K562 (cell line): Measurements from ENCODE around the gene PLXDC2.

Experiments
- POLR2A ChIP-seq: fragments of 450-650 bp; conservative IDR thresholded peaks from 2 replicates; pipeline ENCODE4 v1.6.1; 2016
- SMARCC2 ChIP-seq: fragments of 450-650 bp; IDR thresholded peaks from 2 replicates; pipeline ENCODE4 v1.6.1; 2017; ENCODE audit warnings: antibody characterized with exemption, moderate library complexity, mild to moderate bottlenecking, low read depth
- SP1 ChIP-seq: sonication (generic); formaldehyde crosslinking; IDR thresholded peaks from 2 replicates; pipeline ENCODE4 v1.8.1; 2022; ENCODE audit warnings: mild to moderate bottlenecking, missing genetic modification reagents
- ZFX ChIP-seq: sonication (generic); formaldehyde crosslinking; IDR thresholded peaks from 2 replicates; pipeline ENCODE4 v1.8.0; 2022; ENCODE audit warnings: mild to moderate bottlenecking, missing genetic modification reagents, moderate library complexity
- ZNF311 ChIP-seq: fragments of 250-450 bp; sonication (Bioruptor Pico); IDR thresholded peaks from 2 replicates; pipeline ENCODE4 v1.4.0; 2020; ENCODE audit warnings: mild to moderate bottlenecking, moderate library complexity
- TF ChIP-seq, protein P1 (sequence below), 3 experiments: fragments of 200-800 bp in 1 of 3; fragments of 250-450 bp in 1 of 3; fragments of 450-650 bp in 1 of 3; sonication (Bioruptor Pico) in 1 of 3; sonication (Bioruptor generic) in 1 of 3; formaldehyde crosslinking in 1 of 3; IDR thresholded peaks; 2 replicates each; pipeline versions ENCODE4 v1.6.1 to v1.8.0; 2016 to 2022; ENCODE audit warnings: mild to moderate bottlenecking in 2 of 3, missing genetic modification characterization in 2 of 3, missing compliant biosample characterization in 1 of 3, moderate library complexity in 1 of 3
- TF ChIP-seq, protein P2 (sequence below): fragments of 450-650 bp; IDR thresholded peaks from 2 replicates; pipeline ENCODE4 v1.6.1; 2018; ENCODE audit not compliant: partially characterized antibody
- TF ChIP-seq, protein P3 (sequence below), 3 experiments: IDR thresholded peaks in 2 of 3; conservative IDR thresholded peaks in 1 of 3; 2 replicates each; pipeline ENCODE4 v1.5.1; 2011 to 2012; ENCODE audit warnings: low read length in 3 of 3, mild to moderate bottlenecking in 3 of 3, control low read depth in 2 of 3, improper control_type of control experiment in 1 of 3, inconsistent platforms in 1 of 3, low read depth in 1 of 3, mixed read lengths in 1 of 3, moderate library complexity in 1 of 3; ENCODE audit not compliant: insufficient read depth in 2 of 3

DNA sequence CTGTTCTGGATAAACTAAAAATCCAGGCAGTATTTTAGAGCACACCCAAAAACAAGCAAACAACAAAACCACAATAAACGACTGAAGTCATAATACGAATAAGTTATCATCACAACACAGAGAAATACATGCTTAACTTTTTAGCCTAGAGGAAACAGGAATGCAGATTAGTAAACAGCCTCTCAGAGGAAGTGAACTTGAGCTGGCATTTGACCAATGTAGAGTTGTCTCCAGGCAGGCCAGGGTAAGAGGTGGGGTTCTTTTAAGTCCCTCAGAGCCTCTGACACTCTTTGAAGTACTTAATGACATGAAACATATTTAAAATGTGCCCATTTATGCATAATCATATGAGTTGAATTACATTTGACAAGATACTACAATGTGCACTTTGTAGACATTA lies 43.3 kb upstream of the PLXDC2 start:
- TF ChIP-seq SP1 (CRISPR knock-in tag): no peak
- TF ChIP-seq, protein P1, sequence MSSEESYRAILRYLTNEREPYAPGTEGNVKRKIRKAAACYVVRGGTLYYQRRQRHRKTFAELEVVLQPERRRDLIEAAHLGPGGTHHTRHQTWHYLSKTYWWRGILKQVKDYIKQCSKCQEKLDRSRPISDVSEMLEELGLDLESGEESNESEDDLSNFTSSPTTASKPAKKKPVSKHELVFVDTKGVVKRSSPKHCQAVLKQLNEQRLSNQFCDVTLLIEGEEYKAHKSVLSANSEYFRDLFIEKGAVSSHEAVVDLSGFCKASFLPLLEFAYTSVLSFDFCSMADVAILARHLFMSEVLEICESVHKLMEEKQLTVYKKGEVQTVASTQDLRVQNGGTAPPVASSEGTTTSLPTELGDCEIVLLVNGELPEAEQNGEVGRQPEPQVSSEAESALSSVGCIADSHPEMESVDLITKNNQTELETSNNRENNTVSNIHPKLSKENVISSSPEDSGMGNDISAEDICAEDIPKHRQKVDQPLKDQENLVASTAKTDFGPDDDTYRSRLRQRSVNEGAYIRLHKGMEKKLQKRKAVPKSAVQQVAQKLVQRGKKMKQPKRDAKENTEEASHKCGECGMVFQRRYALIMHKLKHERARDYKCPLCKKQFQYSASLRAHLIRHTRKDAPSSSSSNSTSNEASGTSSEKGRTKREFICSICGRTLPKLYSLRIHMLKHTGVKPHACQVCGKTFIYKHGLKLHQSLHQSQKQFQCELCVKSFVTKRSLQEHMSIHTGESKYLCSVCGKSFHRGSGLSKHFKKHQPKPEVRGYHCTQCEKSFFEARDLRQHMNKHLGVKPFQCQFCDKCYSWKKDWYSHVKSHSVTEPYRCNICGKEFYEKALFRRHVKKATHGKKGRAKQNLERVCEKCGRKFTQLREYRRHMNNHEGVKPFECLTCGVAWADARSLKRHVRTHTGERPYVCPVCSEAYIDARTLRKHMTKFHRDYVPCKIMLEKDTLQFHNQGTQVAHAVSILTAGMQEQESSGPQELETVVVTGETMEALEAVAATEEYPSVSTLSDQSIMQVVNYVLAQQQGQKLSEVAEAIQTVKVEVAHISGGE (CRISPR knock-in tag; IDR thresholded peaks at IDR 0.05): no peak
- TF ChIP-seq, protein P2, sequence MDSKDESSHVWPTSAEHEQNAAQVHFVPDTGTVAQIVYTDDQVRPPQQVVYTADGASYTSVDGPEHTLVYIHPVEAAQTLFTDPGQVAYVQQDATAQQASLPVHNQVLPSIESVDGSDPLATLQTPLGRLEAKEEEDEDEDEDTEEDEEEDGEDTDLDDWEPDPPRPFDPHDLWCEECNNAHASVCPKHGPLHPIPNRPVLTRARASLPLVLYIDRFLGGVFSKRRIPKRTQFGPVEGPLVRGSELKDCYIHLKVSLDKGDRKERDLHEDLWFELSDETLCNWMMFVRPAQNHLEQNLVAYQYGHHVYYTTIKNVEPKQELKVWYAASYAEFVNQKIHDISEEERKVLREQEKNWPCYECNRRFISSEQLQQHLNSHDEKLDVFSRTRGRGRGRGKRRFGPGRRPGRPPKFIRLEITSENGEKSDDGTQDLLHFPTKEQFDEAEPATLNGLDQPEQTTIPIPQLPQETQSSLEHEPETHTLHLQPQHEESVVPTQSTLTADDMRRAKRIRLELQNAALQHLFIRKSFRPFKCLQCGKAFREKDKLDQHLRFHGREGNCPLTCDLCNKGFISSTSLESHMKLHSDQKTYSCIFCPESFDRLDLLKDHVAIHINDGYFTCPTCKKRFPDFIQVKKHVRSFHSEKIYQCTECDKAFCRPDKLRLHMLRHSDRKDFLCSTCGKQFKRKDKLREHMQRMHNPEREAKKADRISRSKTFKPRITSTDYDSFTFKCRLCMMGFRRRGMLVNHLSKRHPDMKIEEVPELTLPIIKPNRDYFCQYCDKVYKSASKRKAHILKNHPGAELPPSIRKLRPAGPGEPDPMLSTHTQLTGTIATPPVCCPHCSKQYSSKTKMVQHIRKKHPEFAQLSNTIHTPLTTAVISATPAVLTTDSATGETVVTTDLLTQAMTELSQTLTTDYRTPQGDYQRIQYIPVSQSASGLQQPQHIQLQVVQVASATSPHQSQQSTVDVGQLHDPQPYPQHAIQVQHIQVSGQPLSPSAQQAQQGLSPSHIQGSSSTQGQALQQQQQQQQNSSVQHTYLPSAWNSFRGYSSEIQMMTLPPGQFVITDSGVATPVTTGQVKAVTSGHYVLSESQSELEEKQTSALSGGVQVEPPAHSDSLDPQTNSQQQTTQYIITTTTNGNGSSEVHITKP: no peak
- TF ChIP-seq, protein P3, sequence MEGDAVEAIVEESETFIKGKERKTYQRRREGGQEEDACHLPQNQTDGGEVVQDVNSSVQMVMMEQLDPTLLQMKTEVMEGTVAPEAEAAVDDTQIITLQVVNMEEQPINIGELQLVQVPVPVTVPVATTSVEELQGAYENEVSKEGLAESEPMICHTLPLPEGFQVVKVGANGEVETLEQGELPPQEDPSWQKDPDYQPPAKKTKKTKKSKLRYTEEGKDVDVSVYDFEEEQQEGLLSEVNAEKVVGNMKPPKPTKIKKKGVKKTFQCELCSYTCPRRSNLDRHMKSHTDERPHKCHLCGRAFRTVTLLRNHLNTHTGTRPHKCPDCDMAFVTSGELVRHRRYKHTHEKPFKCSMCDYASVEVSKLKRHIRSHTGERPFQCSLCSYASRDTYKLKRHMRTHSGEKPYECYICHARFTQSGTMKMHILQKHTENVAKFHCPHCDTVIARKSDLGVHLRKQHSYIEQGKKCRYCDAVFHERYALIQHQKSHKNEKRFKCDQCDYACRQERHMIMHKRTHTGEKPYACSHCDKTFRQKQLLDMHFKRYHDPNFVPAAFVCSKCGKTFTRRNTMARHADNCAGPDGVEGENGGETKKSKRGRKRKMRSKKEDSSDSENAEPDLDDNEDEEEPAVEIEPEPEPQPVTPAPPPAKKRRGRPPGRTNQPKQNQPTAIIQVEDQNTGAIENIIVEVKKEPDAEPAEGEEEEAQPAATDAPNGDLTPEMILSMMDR (IDR thresholded peaks at IDR 0.05 in 2 of 3, conservative IDR thresholded peaks at IDR 0.05 in 1 of 3; ENCODE audit: insufficient read depth in 2 of 3, low read depth in 1 of 3, low read length in 3 of 3): no peak
- no peak for TF ChIP-seq SMARCC2
- TF ChIP-seq ZNF311: no peak
- no peak for TF ChIP-seq ZFX (CRISPR knock-in tag)
- no peak for TF ChIP-seq POLR2A
